GM23338 (cell line): ENCODE measurements around the gene SMYD3. TPM values are rescaled to one million over a fixed set of nuclear protein-coding genes. Genes with fewer than 3 reads are reported as not detected.

Experiments used
- ATAC-seq: fragments of 200-7000 bp; cut with Tn5 transposase; 3 replicates; pipeline ENCODE4 v1.9.1; 2020
- DNase-seq: peaks from one replicate; pipeline ENCODE4 v3.0.0-alpha.2; 2015; ENCODE audit warnings: low spot score
- H2AFZ ChIP-seq: fragments of 200-600 bp; sonication (generic); 2 replicates; pipeline ENCODE4 v1.8.0; 2016; ENCODE audit warnings: antibody characterized with exemption, mild to moderate bottlenecking, moderate library complexity
- H3F3A ChIP-seq: fragments of 200-600 bp; sonication (generic); replicated peaks from 2 replicates; pipeline ENCODE4 v1.8.0; 2017; ENCODE audit warnings: antibody characterized with exemption, mixed run types, low read depth
- H3K27ac ChIP-seq: fragments of 200-600 bp; sonication (generic); 2 replicates; pipeline ENCODE4 v1.6.1; 2016; ENCODE audit warnings: low read depth
- H3K27me3 ChIP-seq: fragments of 200-600 bp; sonication (generic); 2 replicates; pipeline ENCODE4 v1.8.0; 2016; ENCODE audit warnings: mild to moderate bottlenecking, mixed run types, moderate library complexity; ENCODE audit not compliant: insufficient read depth
- H3K36me3 ChIP-seq: fragments of 200-600 bp; sonication (generic); 2 replicates; pipeline ENCODE4 v1.8.0; 2016; ENCODE audit warnings: mild to moderate bottlenecking; ENCODE audit not compliant: insufficient read depth
- H3K4me1 ChIP-seq: fragments of 200-600 bp; sonication (generic); 2 replicates; pipeline ENCODE4 v1.8.0; 2016; ENCODE audit warnings: mild to moderate bottlenecking, moderate library complexity; ENCODE audit not compliant: insufficient read depth
- H3K4me2 ChIP-seq: fragments of 200-600 bp; sonication (generic); 2 replicates; pipeline ENCODE4 v1.7.1; 2017; ENCODE audit warnings: mixed run types
- H3K4me3 ChIP-seq: fragments of 200-600 bp; sonication (generic); 2 replicates; pipeline ENCODE4 v1.6.1; 2016; ENCODE audit warnings: mixed run types
- H3K79me2 ChIP-seq: fragments of 200-600 bp; sonication (generic); replicated peaks from 2 replicates; pipeline ENCODE4 v1.8.0; 2017; ENCODE audit warnings: mild to moderate bottlenecking; ENCODE audit not compliant: insufficient read depth
- H3K9me2 ChIP-seq: fragments of 200-600 bp; sonication (generic); 2 replicates; pipeline ENCODE4 v1.8.0; 2017; ENCODE audit not compliant: insufficient read depth
- H4K20me1 ChIP-seq: fragments of 200-600 bp; sonication (generic); replicated peaks from 2 replicates; pipeline ENCODE4 v1.8.0; 2017; ENCODE audit warnings: mild to moderate bottlenecking; ENCODE audit not compliant: insufficient read depth
- H3K27ac Mint-ChIP-seq: 2 replicates; pipeline ENCODE4 v1.8.0; 2020; ENCODE audit warnings: inconsistent platforms, mild to moderate bottlenecking, moderate library complexity, mixed read lengths
- H3K27me3 Mint-ChIP-seq: 3 replicates; pipeline ENCODE4 v1.8.0; 2022; ENCODE audit warnings: low read depth, mild to moderate bottlenecking, moderate library complexity, mixed read lengths, inconsistent platforms; ENCODE audit not compliant: insufficient read depth, poor library complexity
- H3K36me3 Mint-ChIP-seq: 3 replicates; pipeline ENCODE4 v1.8.0; 2021; ENCODE audit warnings: low read depth, mild to moderate bottlenecking, inconsistent platforms, moderate library complexity, mixed read lengths
- H3K4me1 Mint-ChIP-seq: 3 replicates; pipeline ENCODE4 v1.8.0; 2020; ENCODE audit warnings: mild to moderate bottlenecking, inconsistent platforms, mixed read lengths
- H3K4me3 Mint-ChIP-seq: 3 replicates; pipeline ENCODE4 v1.8.0; 2021; ENCODE audit warnings: moderate library complexity, mild to moderate bottlenecking, inconsistent platforms, mixed read lengths
- H3K9me3 Mint-ChIP-seq: 3 replicates; pipeline ENCODE4 v1.8.0; 2020; ENCODE audit warnings: moderate library complexity, mild to moderate bottlenecking, inconsistent platforms, mixed read lengths
- CREB1 ChIP-seq: fragments of 250-450 bp; sonication (Bioruptor Pico); IDR thresholded peaks from 2 replicates; pipeline ENCODE4 v1.5.0; 2020; ENCODE audit warnings: low read depth, mild to moderate bottlenecking, moderate library complexity
- EZH2phosphoT487 ChIP-seq: fragments of 200-600 bp; sonication (generic); IDR thresholded peaks from one replicate; pipeline ENCODE4 v1.8.1; 2018; ENCODE audit warnings: antibody characterized with exemption; ENCODE audit not compliant: unreplicated experiment
- JUNB ChIP-seq: IDR thresholded peaks from one replicate; pipeline ENCODE4 v1.6.1; 2016; ENCODE audit warnings: antibody characterized with exemption; ENCODE audit not compliant: unreplicated experiment
- POLR2AphosphoS5 ChIP-seq: IDR thresholded peaks from 2 replicates; pipeline ENCODE4 v1.6.1; 2016; ENCODE audit warnings: antibody characterized with exemption, low read depth
- REST ChIP-seq: IDR thresholded peaks from one replicate; pipeline ENCODE4 v1.6.1; 2018; ENCODE audit warnings: antibody characterized with exemption; ENCODE audit not compliant: unreplicated experiment
- ZNF114 ChIP-seq: fragments of 250-450 bp; sonication (Bioruptor Pico); IDR thresholded peaks from 2 replicates; pipeline ENCODE4 v1.5.0; 2020; ENCODE audit warnings: mild to moderate bottlenecking, moderate library complexity
- ZNF462 ChIP-seq: fragments of 250-450 bp; sonication (Bioruptor Pico); IDR thresholded peaks from 2 replicates; pipeline ENCODE4 v1.5.0; 2020; ENCODE audit warnings: mild to moderate bottlenecking, moderate library complexity
- polyA plus RNA-seq: library from polyadenylated mRNA; unstranded; fragments of >200 nt; fragmentation: Nextera tagmentation; extraction: Ambion mirVana; gene quantifications from 2 replicates; pipeline ENCODE4 v1.2.1, GENCODE V29; 2016
- total RNA-seq: library from RNA; depleted of rRNA; stranded (reverse); fragments of >200 nt; shearing (Covaris generic); gene quantifications from 2 replicates; pipeline ENCODE4 v1.2.3, GENCODE V29; 2014

Gene SMYD3
- total and polyA plus RNA-seq, 2 experiments from 2014 or later = 31.8 to 34.4 TPM

DNA sequence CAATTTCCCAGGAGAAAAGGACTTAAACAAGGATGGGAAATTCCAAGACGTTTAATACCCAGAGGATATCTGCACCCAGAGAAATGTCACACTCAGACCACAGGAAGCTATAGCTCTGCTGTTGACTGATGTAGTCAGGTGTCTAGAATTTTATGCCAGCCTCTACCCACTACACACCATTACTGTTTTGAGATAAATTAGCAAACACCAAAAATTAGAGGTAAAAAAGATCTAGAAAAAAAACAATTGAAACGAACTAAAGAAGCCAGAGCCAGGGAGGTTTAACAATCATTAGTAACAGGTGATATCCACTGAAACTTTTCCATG, 519.9 kb downstream of the SMYD3 start:
- Histone ChIP-seq H3K36me3 (no peaks in the 10 kb centered on the region), H3K27me3 (no peaks in the 10 kb centered on the region), H3K27ac (no peak overlapping the region), H4K20me1 (no peaks in the 10 kb centered on the region), H3K4me2 (no peak overlapping the region), H3F3A (no peaks in the 10 kb centered on the region), H2AFZ (no peak overlapping the region), H3K79me2 (no peaks in the 10 kb centered on the region), H3K4me3 (no peak overlapping the region), H3K9me2 (0 out of 2 replicates have a peak, but pooled peaks cover 3% of the 10 kb centered on the region), H3K4me1 (no peaks in the 10 kb centered on the region)
- no peak for TF ChIP-seq REST
- DNase-seq = no peak
- Mint-ChIP-seq H3K4me3 (no peak overlapping the region), H3K27ac (no peak overlapping the region), H3K9me3 (no peaks in the 10 kb centered on the region), H3K27me3 (peaks cover 3% of the 10 kb centered on the region), H3K4me1 (no peaks in the 10 kb centered on the region), H3K36me3 (no peaks in the 10 kb centered on the region)
- ATAC-seq = no peak

DNA sequence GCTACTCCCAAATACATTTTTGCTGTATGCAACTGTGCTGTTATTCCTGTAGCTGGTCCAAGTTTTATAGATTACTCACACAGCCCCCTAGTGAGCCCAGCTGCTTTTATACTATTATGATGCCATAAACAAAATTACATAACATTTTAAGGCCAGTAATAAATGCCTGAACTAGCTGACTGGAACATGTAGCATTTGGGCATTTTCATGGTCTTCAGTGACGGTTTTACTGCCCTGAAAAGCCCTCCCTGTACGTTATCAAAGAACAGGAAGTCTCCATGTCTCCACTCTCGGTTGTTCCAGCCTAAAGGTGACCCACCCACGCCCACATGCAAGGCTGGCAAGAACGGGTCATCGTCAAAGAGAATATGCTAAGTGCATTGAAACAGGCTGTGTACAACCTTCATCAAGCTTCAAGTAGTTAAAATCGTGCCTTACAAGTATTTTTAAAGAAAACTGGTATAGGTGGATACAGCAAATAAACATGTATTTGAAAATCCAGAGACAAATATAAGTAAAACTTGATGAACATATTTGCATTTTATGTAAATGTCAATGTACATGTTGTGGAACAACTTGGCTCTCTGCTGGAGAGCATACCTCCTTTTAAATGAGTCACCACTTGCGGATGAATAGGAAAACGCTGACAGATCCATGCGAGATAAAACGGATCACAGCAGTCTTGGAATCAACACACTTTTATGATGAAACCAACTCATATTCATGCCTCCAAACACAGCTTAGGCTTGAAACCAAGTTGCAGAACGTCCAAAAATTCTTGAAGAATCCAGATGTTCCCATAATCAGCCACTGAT, 520.5 kb downstream of the SMYD3 start:
- H3K79me2 ChIP-seq = no peaks in the 10 kb centered on the region
- no peak for ATAC-seq
- TF ChIP-seq REST (no peak), ZNF462 (no peak), EZH2phosphoT487 (no peak), CREB1 (CRISPR knock-in tag) (no peak), ZNF114 (no peak), POLR2AphosphoS5 (no peak), JUNB (no peak)

More for the DNA sequence above, 520.5 kb downstream of the SMYD3 start:
- 0 out of 2 replicates have a peak, but pooled peaks cover 3% of the 10 kb centered on the region for H3K9me2 ChIP-seq
- Mint-ChIP-seq H3K4me3 (no peak overlapping the region), H3K9me3 (no peaks in the 10 kb centered on the region), H3K27ac (no peak overlapping the region), H3K4me1 (no peaks in the 10 kb centered on the region), H3K27me3 (peaks cover 3% of the 10 kb centered on the region), H3K36me3 (no peaks in the 10 kb centered on the region)
- no peak overlapping the region for H3K4me2 ChIP-seq
- no peaks in the 10 kb centered on the region for H3K27me3 ChIP-seq
- H3K4me3 ChIP-seq = no peak overlapping the region
- no peaks in the 10 kb centered on the region for H3K36me3 ChIP-seq
- no peaks in the 10 kb centered on the region for H3K4me1 ChIP-seq
- H3K27ac ChIP-seq = no peak overlapping the region
- H4K20me1 ChIP-seq = no peaks in the 10 kb centered on the region
- no peak overlapping the region for H2AFZ ChIP-seq
- no peaks in the 10 kb centered on the region for H3F3A ChIP-seq
- no peak for DNase-seq
